Measurements from ENCODE around the gene PLSCR1.

PLSCR1 gene

DNA sequence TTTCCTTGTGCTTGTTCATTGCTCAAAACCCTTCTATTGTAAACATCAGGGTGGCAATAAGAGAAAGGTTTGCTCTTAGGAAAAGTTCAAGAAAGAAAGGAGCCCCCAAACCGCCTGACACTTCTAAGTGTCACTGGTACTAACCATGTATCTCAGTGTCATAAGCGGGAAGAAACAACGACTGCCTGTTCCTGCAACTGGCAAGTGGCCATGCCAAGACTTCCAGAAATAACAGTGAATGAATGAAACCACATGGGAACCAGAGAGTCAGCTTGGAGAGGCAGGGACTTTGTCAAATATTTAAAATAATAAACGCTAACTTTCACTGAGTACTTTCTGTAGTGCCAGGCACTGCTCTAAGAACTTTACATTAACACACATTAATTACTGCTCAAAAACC is 76.2 kb downstream of the PLSCR1 start:
- DNase-seq (ENCODE audit: low read depth in 2 of 2) = peak; percentile 26 to 62
- no peak overlapping the region for H3K4me3 ChIP-seq (replicated peaks in 1 of 2; ENCODE audit: low read depth in 2 of 2, low read length in 2 of 2)
- TF ChIP-seq, protein P1, sequence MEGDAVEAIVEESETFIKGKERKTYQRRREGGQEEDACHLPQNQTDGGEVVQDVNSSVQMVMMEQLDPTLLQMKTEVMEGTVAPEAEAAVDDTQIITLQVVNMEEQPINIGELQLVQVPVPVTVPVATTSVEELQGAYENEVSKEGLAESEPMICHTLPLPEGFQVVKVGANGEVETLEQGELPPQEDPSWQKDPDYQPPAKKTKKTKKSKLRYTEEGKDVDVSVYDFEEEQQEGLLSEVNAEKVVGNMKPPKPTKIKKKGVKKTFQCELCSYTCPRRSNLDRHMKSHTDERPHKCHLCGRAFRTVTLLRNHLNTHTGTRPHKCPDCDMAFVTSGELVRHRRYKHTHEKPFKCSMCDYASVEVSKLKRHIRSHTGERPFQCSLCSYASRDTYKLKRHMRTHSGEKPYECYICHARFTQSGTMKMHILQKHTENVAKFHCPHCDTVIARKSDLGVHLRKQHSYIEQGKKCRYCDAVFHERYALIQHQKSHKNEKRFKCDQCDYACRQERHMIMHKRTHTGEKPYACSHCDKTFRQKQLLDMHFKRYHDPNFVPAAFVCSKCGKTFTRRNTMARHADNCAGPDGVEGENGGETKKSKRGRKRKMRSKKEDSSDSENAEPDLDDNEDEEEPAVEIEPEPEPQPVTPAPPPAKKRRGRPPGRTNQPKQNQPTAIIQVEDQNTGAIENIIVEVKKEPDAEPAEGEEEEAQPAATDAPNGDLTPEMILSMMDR (IDR thresholded peaks at IDR 0.05; ENCODE audit: low read depth, low read length) = no peak

DNA sequence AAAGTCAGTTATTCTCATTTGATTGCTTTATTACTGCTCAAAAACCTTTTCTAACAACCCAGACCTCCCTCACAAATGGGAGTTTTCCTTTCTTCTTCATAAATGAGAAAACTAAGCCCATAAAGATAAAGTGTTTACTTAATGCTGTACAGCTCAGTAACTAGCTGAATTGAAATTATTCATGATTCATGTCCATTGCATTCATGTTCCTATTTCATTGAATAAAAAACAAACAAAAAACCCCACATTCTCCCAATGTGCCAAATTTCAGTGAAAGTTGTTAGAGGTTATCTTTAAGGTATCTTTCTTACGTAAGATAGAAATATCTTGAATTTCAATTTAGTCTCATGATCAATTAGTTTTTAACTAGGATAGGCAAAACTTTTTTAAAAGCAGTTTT is 77.8 kb downstream of the PLSCR1 start:
- no peak overlapping the region for H3K4me3 ChIP-seq (replicated peaks in 1 of 2; ENCODE audit: low read depth in 2 of 2, low read length in 2 of 2)
- DNase-seq (ENCODE audit: low read depth in 2 of 2) = peak in 1 of 2 donors; percentile 60
- TF ChIP-seq, protein P1 (IDR thresholded peaks at IDR 0.05; ENCODE audit: low read depth, low read length) = no peak

DNA sequence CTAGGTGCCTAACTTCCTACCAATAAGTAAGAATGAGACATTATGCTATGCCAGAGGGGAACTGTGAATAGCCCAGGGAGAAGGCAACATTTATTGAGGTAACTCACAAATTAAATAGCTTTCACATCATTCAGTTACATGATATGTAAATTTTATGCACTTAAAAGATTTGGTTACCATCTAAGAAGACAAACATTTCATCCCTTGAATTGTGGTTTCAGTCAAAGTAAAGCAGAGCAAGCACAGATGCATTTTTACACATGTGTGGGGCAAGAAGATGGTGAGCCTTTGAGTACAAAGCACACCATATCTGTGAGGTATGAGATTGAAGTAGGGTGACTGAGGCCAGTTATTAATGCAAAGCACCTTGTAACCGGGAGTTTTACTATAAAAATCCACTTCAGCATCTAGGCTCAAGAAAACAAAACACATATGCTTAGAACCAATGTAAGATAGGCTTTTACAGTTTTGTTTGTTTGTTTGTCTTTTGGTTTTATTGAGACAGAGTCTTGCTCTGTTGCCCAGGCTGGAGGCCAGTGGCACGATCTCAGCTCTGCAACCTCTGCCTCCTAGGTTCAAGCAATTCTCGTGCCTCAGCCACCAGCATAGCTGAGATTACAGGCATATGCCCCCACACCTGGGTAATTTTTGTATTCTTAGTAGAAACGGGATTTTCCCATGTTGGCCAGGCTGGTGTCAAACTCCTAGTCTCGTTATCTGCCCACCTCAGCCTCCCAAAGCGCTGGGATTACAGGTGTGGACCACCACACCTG is 78.5 kb downstream of the PLSCR1 start:
- DNase-seq (ENCODE audit: low read depth in 2 of 2) = no peak
- H3K4me3 ChIP-seq (replicated peaks in 1 of 2; ENCODE audit: low read depth in 2 of 2, low read length in 2 of 2) = no peak overlapping the region
- TF ChIP-seq, protein P1 (IDR thresholded peaks at IDR 0.05; ENCODE audit: low read depth, low read length) = no peak

Data from cardiac fibroblast (primary cell).